Measurements from ENCODE around the gene ALX3.

ALX3 gene

GRCh38 chr1:110084227-110085078 is 14.0 kb upstream of the ALX3 start:
- H3K4me3 ChIP-seq (ENCODE audit: low read length in 2 of 2), result no peak overlapping the region
- no CpG with 5 or more reads among the region's 72 CpGs for WGBS, 2 donors (ENCODE audit: extremely low coverage in 2 of 2, insufficient read length in 2 of 2, insufficient replicate concordance in 1 of 2)
- no peak overlapping the region for H2BK15ac ChIP-seq (ENCODE audit: low read length)
- H3K4me1 ChIP-seq (ENCODE audit: control insufficient read depth in 2 of 2, insufficient read depth in 1 of 2, low read depth in 1 of 2, low read length in 2 of 2), result peaks cover 3 to 12% of the 10 kb centered on the region in 2 donors
- H2AFZ ChIP-seq (ENCODE audit: low read length), result peak overlapping the region; percentile 65
- H4K8ac ChIP-seq (ENCODE audit: low read depth, low read length), result no peak overlapping the region
- H3K4ac ChIP-seq (ENCODE audit: low read length), result no peak overlapping the region
- H3K36me3 ChIP-seq (replicated peaks in 1 of 2; ENCODE audit: control insufficient read depth in 2 of 2, insufficient read depth in 2 of 2, low read length in 2 of 2), result no peaks in the 10 kb centered on the region
- H2BK12ac ChIP-seq (ENCODE audit: low read length), result no peak overlapping the region
- no peak overlapping the region for H2BK5ac ChIP-seq (ENCODE audit: low read length)
- no peak for DNase-seq (ENCODE audit: low spot score)
- peaks cover 0 to 2% of the 10 kb centered on the region in 2 donors for H3K9me3 ChIP-seq (replicated peaks in 1 of 2; ENCODE audit: control insufficient read depth in 2 of 2, insufficient read depth in 1 of 2, low read depth in 1 of 2, low read length in 2 of 2)
- no peak overlapping the region for H3K18ac ChIP-seq (ENCODE audit: low read length)
- H3K14ac ChIP-seq (ENCODE audit: low read length), result no peak overlapping the region
- no peak overlapping the region for H4K91ac ChIP-seq (ENCODE audit: low read depth, low read length, poor library complexity)
- peak overlapping the region; percentile 82 for H3K23ac ChIP-seq (ENCODE audit: low read depth, low read length, poor library complexity)
- H2AK5ac ChIP-seq (ENCODE audit: low read depth, low read length), result no peak overlapping the region
- peak overlapping the region; percentile 65 for H3K9ac ChIP-seq (ENCODE audit: low read depth, low read length, poor library complexity)
- H3K4me2 ChIP-seq (ENCODE audit: insufficient read depth, low read length, poor library complexity, severe bottlenecking), result peak overlapping the region; percentile 30
- no peak overlapping the region for H3K27ac ChIP-seq (replicated peaks; ENCODE audit: low read length)
- peaks cover 2% of the 10 kb centered on the region for H3K79me1 ChIP-seq (ENCODE audit: low read depth, low read length)
- H3K27me3 ChIP-seq (ENCODE audit: control insufficient read depth in 3 of 3, insufficient read depth in 3 of 3, low read depth in 1 of 3, low read length in 3 of 3), result peaks cover 32 to 95% (median 72%) of the 10 kb centered on the region in 3 experiments
- H2BK120ac ChIP-seq (ENCODE audit: low read depth, low read length), result no peak overlapping the region

DNA sequence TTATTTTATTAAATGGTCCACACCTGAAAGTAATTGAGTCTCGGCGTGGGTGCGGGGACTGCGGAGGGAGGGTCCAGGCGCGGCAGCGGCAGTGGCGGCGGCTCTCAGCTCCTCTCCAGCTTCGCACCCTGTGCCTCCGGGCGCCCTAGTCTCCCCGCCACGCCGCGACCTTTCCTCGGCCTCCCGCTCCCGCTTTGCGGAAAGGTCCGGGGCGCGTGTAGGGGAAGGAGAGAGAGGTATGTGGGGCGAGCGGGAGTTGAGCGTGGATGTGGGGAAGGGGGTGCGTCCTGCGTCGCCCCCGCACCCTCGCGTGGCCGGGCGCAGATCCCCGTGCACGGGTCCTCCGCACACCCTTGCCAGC is 13.4 kb upstream of the ALX3 start:
- WGBS, 2 donors (ENCODE audit: extremely low coverage in 2 of 2, insufficient read length in 2 of 2, insufficient replicate concordance in 1 of 2), result no CpG with 5 or more reads among the region's 37 CpGs
- H3K27me3 ChIP-seq (ENCODE audit: control insufficient read depth in 3 of 3, insufficient read depth in 3 of 3, low read depth in 1 of 3, low read length in 3 of 3), result peaks cover 32 to 94% (median 72%) of the 10 kb centered on the region in 3 experiments
- H3K79me1 ChIP-seq (ENCODE audit: low read depth, low read length), result peaks cover 2% of the 10 kb centered on the region

DNA sequence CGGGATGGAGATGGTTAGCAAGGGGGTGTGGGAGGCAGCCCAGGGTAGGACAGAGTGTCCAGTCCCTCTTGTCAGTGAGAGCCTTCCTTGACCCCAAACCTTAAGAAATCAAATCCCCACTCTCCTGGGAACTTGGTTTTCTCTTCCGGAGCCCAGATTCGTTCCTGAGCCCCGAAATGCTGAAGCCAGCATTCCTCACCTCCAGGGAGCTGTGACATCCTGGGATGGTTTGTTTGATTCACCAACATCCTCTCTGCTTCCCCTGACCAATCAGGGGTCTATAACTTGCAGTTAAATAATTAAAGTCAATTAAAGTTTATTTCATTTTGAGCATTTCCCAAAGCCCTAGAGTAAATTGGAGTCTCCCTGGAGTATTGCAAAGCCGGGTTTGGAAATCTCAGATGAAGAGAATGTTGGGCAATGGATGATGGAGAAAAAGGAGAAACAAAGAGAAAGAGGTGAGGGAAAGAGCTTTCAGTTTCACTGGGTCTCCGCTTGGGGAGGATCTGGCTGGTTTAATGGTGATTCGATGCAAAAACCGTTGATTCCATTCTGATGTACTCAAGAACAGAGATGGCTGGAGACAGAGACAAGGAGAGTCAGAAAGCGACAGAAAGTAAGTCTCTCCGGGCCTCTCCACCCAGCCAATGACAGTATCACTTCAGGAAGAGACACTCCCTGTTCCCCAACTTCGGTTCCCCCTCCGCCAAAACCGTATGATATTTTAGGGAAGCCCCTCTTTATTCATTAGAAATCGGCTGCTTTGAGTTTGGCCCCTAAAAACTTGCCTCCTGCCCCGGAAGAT is 12.8 kb upstream of the ALX3 start:
- Histone ChIP-seq H4K91ac (ENCODE audit: low read depth, low read length, poor library complexity) (no peak overlapping the region), H3K36me3 (replicated peaks in 1 of 2; ENCODE audit: control insufficient read depth in 2 of 2, insufficient read depth in 2 of 2, low read length in 2 of 2) (no peaks in the 10 kb centered on the region), H2BK12ac (ENCODE audit: low read length) (no peak overlapping the region), H3K4me3 (ENCODE audit: low read length in 2 of 2) (no peak overlapping the region), H2BK5ac (ENCODE audit: low read length) (no peak overlapping the region), H2AFZ (ENCODE audit: low read length) (no peak overlapping the region), H2BK15ac (ENCODE audit: low read length) (no peak overlapping the region), H3K4ac (ENCODE audit: low read length) (no peak overlapping the region), H3K18ac (ENCODE audit: low read length) (no peak overlapping the region), H4K8ac (ENCODE audit: low read depth, low read length) (no peak overlapping the region), H2BK120ac (ENCODE audit: low read depth, low read length) (no peak overlapping the region), H3K4me1 (ENCODE audit: control insufficient read depth in 2 of 2, insufficient read depth in 1 of 2, low read depth in 1 of 2, low read length in 2 of 2) (peaks cover 0 to 5% of the 10 kb centered on the region in 2 donors), H3K27me3 (ENCODE audit: control insufficient read depth in 3 of 3, insufficient read depth in 3 of 3, low read depth in 1 of 3, low read length in 3 of 3) (peaks cover 32 to 94% (median 72%) of the 10 kb centered on the region in 3 experiments), H3K4me2 (ENCODE audit: insufficient read depth, low read length, poor library complexity, severe bottlenecking) (no peak overlapping the region), H3K23ac (ENCODE audit: low read depth, low read length, poor library complexity) (no peak overlapping the region), H3K9me3 (replicated peaks in 1 of 2; ENCODE audit: control insufficient read depth in 2 of 2, insufficient read depth in 1 of 2, low read depth in 1 of 2, low read length in 2 of 2) (peaks cover 0 to 2% of the 10 kb centered on the region in 2 donors), H3K14ac (ENCODE audit: low read length) (no peak overlapping the region), H3K79me1 (ENCODE audit: low read depth, low read length) (peaks cover 2% of the 10 kb centered on the region), H2AK5ac (ENCODE audit: low read depth, low read length) (no peak overlapping the region), H3K9ac (ENCODE audit: low read depth, low read length, poor library complexity) (no peak overlapping the region), H3K27ac (replicated peaks; ENCODE audit: low read length) (no peak overlapping the region)
- DNase-seq (ENCODE audit: low spot score), result no peak
- WGBS, 2 donors (ENCODE audit: extremely low coverage in 2 of 2, insufficient read length in 2 of 2, insufficient replicate concordance in 1 of 2), result no CpG with 5 or more reads among the region's 15 CpGs

More for the DNA sequence above, 13.4 kb upstream of the ALX3 start:
- Histone ChIP-seq H2AK5ac (ENCODE audit: low read depth, low read length) (no peak overlapping the region), H3K4me1 (ENCODE audit: control insufficient read depth in 2 of 2, insufficient read depth in 1 of 2, low read depth in 1 of 2, low read length in 2 of 2) (peaks cover 0 to 6% of the 10 kb centered on the region in 2 donors), H2AFZ (ENCODE audit: low read length) (peak overlapping the region; percentile 65), H3K4me3 (ENCODE audit: low read length in 2 of 2) (no peak overlapping the region), H2BK5ac (ENCODE audit: low read length) (no peak overlapping the region), H3K4ac (ENCODE audit: low read length) (no peak overlapping the region), H3K14ac (ENCODE audit: low read length) (no peak overlapping the region), H3K23ac (ENCODE audit: low read depth, low read length, poor library complexity) (peak overlapping the region; percentile 82), H3K18ac (ENCODE audit: low read length) (peak overlapping the region; percentile 74), H3K9me3 (replicated peaks in 1 of 2; ENCODE audit: control insufficient read depth in 2 of 2, insufficient read depth in 1 of 2, low read depth in 1 of 2, low read length in 2 of 2) (peaks cover 0 to 2% of the 10 kb centered on the region in 2 donors), H2BK120ac (ENCODE audit: low read depth, low read length) (no peak overlapping the region), H3K9ac (ENCODE audit: low read depth, low read length, poor library complexity) (peak overlapping the region; percentile 65), H3K27ac (replicated peaks; ENCODE audit: low read length) (no peak overlapping the region), H3K36me3 (replicated peaks in 1 of 2; ENCODE audit: control insufficient read depth in 2 of 2, insufficient read depth in 2 of 2, low read length in 2 of 2) (no peaks in the 10 kb centered on the region), H2BK15ac (ENCODE audit: low read length) (no peak overlapping the region), H3K4me2 (ENCODE audit: insufficient read depth, low read length, poor library complexity, severe bottlenecking) (peak overlapping the region; percentile 30), H4K91ac (ENCODE audit: low read depth, low read length, poor library complexity) (no peak overlapping the region), H2BK12ac (ENCODE audit: low read length) (no peak overlapping the region), H4K8ac (ENCODE audit: low read depth, low read length) (no peak overlapping the region)
- no peak for DNase-seq (ENCODE audit: low spot score)

DNA sequence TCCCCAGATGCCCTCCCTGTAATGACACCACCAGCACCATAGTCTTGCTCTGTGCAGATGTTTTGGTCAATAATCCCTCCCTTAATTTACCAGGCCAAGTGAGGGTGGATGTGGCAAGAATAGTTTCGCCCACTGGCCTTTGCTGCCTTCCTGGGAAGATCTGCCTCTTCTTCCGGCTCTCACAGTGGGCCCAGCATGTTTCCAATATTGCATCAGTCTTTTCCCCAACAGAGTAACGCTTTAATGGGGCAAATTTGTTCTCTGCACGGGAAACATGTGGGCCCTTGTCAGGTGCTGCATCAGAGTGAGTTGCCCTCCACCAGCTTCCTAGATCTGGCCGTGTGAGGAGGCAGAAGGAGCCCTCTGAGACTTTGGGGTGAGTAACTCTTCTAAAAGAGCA is 12.0 kb upstream of the ALX3 start:
- Histone ChIP-seq H2BK12ac (ENCODE audit: low read length) (no peak overlapping the region), H3K4me3 (ENCODE audit: low read length in 2 of 2) (no peak overlapping the region), H2AFZ (ENCODE audit: low read length) (no peak overlapping the region), H3K9ac (ENCODE audit: low read depth, low read length, poor library complexity) (no peak overlapping the region), H3K23ac (ENCODE audit: low read depth, low read length, poor library complexity) (peak overlapping the region; percentile 29), H2BK15ac (ENCODE audit: low read length) (no peak overlapping the region), H3K27me3 (ENCODE audit: control insufficient read depth in 3 of 3, insufficient read depth in 3 of 3, low read depth in 1 of 3, low read length in 3 of 3) (peaks cover 32 to 95% (median 67%) of the 10 kb centered on the region in 3 experiments), H3K79me1 (ENCODE audit: low read depth, low read length) (peaks cover 2% of the 10 kb centered on the region), H3K27ac (replicated peaks; ENCODE audit: low read length) (no peak overlapping the region), H2AK5ac (ENCODE audit: low read depth, low read length) (no peak overlapping the region), H3K18ac (ENCODE audit: low read length) (no peak overlapping the region), H4K91ac (ENCODE audit: low read depth, low read length, poor library complexity) (no peak overlapping the region), H3K36me3 (replicated peaks in 1 of 2; ENCODE audit: control insufficient read depth in 2 of 2, insufficient read depth in 2 of 2, low read length in 2 of 2) (no peaks in the 10 kb centered on the region), H2BK120ac (ENCODE audit: low read depth, low read length) (no peak overlapping the region), H4K8ac (ENCODE audit: low read depth, low read length) (no peak overlapping the region), H2BK5ac (ENCODE audit: low read length) (no peak overlapping the region), H3K9me3 (replicated peaks in 1 of 2; ENCODE audit: control insufficient read depth in 2 of 2, insufficient read depth in 1 of 2, low read depth in 1 of 2, low read length in 2 of 2) (peaks cover 0 to 2% of the 10 kb centered on the region in 2 donors), H3K4me1 (ENCODE audit: control insufficient read depth in 2 of 2, insufficient read depth in 1 of 2, low read depth in 1 of 2, low read length in 2 of 2) (peaks cover 0 to 5% of the 10 kb centered on the region in 2 donors), H3K4me2 (ENCODE audit: insufficient read depth, low read length, poor library complexity, severe bottlenecking) (no peak overlapping the region), H3K14ac (ENCODE audit: low read length) (no peak overlapping the region), H3K4ac (ENCODE audit: low read length) (no peak overlapping the region)
- no CpG with 5 or more reads among the region's 5 CpGs for WGBS, 2 donors (ENCODE audit: extremely low coverage in 2 of 2, insufficient read length in 2 of 2, insufficient replicate concordance in 1 of 2)
- DNase-seq (ENCODE audit: low spot score), result no peak
